H1 (cell line): ENCODE measurements around the gene HTR4. TPM values are rescaled to one million over a fixed set of nuclear protein-coding genes. Genes with fewer than 3 reads are reported as not detected.

ENCODE experiments used
- CTCF ChIA-PET: fragments of 300-600 bp; sonication (Branson Sonifier 250); formaldehyde crosslinking; loops from one replicate; lab custom pipeline; 2021; ENCODE audit not compliant: partially characterized antibody; lab: Charles Lee
- POLR2A ChIA-PET: fragments of 300-600 bp; sonication (Branson Sonifier 250); formaldehyde crosslinking; loops from one replicate; lab custom pipeline; 2021; ENCODE audit warnings: inconsistent platforms; ENCODE audit not compliant: partially characterized antibody; lab: Charles Lee
- DNase-seq, 2 experiments: peaks; one replicate each; pipeline versions ENCODE4 v3.0.0 to v3.0.0-alpha.2; 2010 to 2022; ENCODE audit warnings: low spot score in 2 of 2, low read depth in 1 of 2, mixed read lengths in 1 of 2
- FAIRE-seq: peaks from 2 replicates; lab custom pipeline; 2011; peaks lifted over from hg19 to GRCh38; lab: Jason Lieb, UNC
- H2AFZ ChIP-seq: 2 replicates; pipeline ENCODE4 v1.8.1; 2012; ENCODE audit warnings: low read length, inconsistent platforms
- H2AK5ac ChIP-seq: 2 replicates; pipeline ENCODE4 v1.6.1; 2013; ENCODE audit warnings: low read depth, low read length
- H2BK120ac ChIP-seq: replicated peaks from 2 replicates; pipeline ENCODE3; 2013; ENCODE audit warnings: low read depth, low read length, inconsistent platforms
- H2BK12ac ChIP-seq: 2 replicates; pipeline ENCODE4 v1.6.1; 2013; ENCODE audit warnings: low read depth, low read length
- H2BK15ac ChIP-seq: 2 replicates; pipeline ENCODE4 v1.6.1; 2013; ENCODE audit warnings: low read length
- H2BK20ac ChIP-seq: 2 replicates; pipeline ENCODE4 v1.6.1; 2013; ENCODE audit warnings: low read length
- H2BK5ac ChIP-seq: 2 replicates; pipeline ENCODE4 v1.6.1; 2013; ENCODE audit warnings: low read depth, low read length
- H3K14ac ChIP-seq: 2 replicates; pipeline ENCODE4 v1.6.1; 2013; ENCODE audit warnings: inconsistent platforms; ENCODE audit not compliant: insufficient read length
- H3K18ac ChIP-seq: 2 replicates; pipeline ENCODE4 v1.6.1; 2013; ENCODE audit warnings: low read length; ENCODE audit errors: extremely low read depth
- H3K23ac ChIP-seq: 2 replicates; pipeline ENCODE4 v1.6.1; 2013; ENCODE audit warnings: inconsistent platforms; ENCODE audit not compliant: insufficient read length
- H3K23me2 ChIP-seq: 2 replicates; pipeline ENCODE4 v1.6.1; 2013; ENCODE audit warnings: low read depth, low read length
- H3K27ac ChIP-seq: 2 replicates; pipeline ENCODE4 v1.6.1; 2011; ENCODE audit warnings: low read depth, low read length, inconsistent platforms
- H3K27me3 ChIP-seq, 4 experiments: replicated peaks in 1 of 4; 1 replicate in 1 of 4; 2 replicates in 3 of 4; pipeline versions ENCODE4 v1.6.1 to v1.8.1; 2011 to 2013; ENCODE audit warnings: low read length in 3 of 4, mild to moderate bottlenecking in 3 of 4, inconsistent platforms in 2 of 4, mixed read lengths in 2 of 4, moderate library complexity in 1 of 4; ENCODE audit not compliant: control insufficient read depth in 3 of 4, insufficient read depth in 3 of 4; ENCODE audit errors: extremely low read depth in 1 of 4
- H3K36me3 ChIP-seq, 4 experiments: 2 replicates each; pipeline versions ENCODE4 v1.6.1 to v1.8.1; 2011 to 2013; ENCODE audit warnings: mild to moderate bottlenecking in 4 of 4, low read length in 3 of 4, moderate library complexity in 2 of 4, control low read depth in 1 of 4, inconsistent platforms in 1 of 4; ENCODE audit not compliant: insufficient read depth in 4 of 4, control insufficient read depth in 2 of 4
- H3K4ac ChIP-seq: replicated peaks from 2 replicates; pipeline ENCODE3; 2013; ENCODE audit warnings: low read length, low read depth, mixed read lengths, inconsistent platforms; ENCODE audit not compliant: insufficient read length
- H3K4me1 ChIP-seq, 4 experiments: replicated peaks in 1 of 4; 1 replicate in 1 of 4; 2 replicates in 3 of 4; pipeline versions ENCODE4 v1.6.1 to v1.8.1; 2011 to 2013; ENCODE audit warnings: low read length in 3 of 4, inconsistent platforms in 2 of 4, mixed read lengths in 1 of 4; ENCODE audit not compliant: insufficient read depth in 4 of 4, control insufficient read depth in 3 of 4
- H3K4me2 ChIP-seq, 2 experiments: 2 replicates each; pipeline versions ENCODE4 v1.6.1 to v1.8.1; 2011 to 2013; ENCODE audit warnings: low read depth in 2 of 2, low read length in 2 of 2, control low read depth in 1 of 2, inconsistent platforms in 1 of 2, mild to moderate bottlenecking in 1 of 2; ENCODE audit not compliant: insufficient read depth in 1 of 2
- H3K4me3 ChIP-seq, 4 experiments: fragments of 200-600, 300-600 bp in 1 of 4; sonication (generic), shearing (Covaris generic), sonication (Bioruptor Twin) in 1 of 4; 2 replicates each; pipeline versions ENCODE4 v1.5.1 to v1.8.1; 2011 to 2016; ENCODE audit warnings: low read length in 4 of 4, low read depth in 3 of 4, control low read depth in 2 of 4, inconsistent platforms in 2 of 4, mild to moderate bottlenecking in 2 of 4, mixed read lengths in 1 of 4, moderate library complexity in 1 of 4; ENCODE audit not compliant: insufficient read depth in 2 of 4; ENCODE audit errors: extremely low read depth in 1 of 4
- H3K56ac ChIP-seq: replicated peaks from 2 replicates; pipeline ENCODE3; 2013; ENCODE audit warnings: low read depth, mild to moderate bottlenecking, mixed read lengths, low read length, inconsistent platforms; ENCODE audit not compliant: insufficient read length
- H3K79me1 ChIP-seq: 2 replicates; pipeline ENCODE4 v1.6.1; 2013; ENCODE audit warnings: low read depth, low read length, control low read depth
- H3K79me2 ChIP-seq, 2 experiments: 2 replicates each; pipeline versions ENCODE4 v1.6.1 to v1.8.1; 2012 to 2013; ENCODE audit warnings: low read length in 2 of 2, mild to moderate bottlenecking in 2 of 2, inconsistent platforms in 1 of 2; ENCODE audit not compliant: insufficient read depth in 2 of 2, control insufficient read depth in 1 of 2
- H3K9ac ChIP-seq, 4 experiments: replicated peaks in 1 of 4; 1 replicate in 1 of 4; 2 replicates in 3 of 4; pipeline versions ENCODE4 v1.6.1 to v1.8.1; 2011 to 2013; ENCODE audit warnings: low read depth in 3 of 4, low read length in 3 of 4, control low read depth in 2 of 4, mild to moderate bottlenecking in 2 of 4, moderate library complexity in 2 of 4, inconsistent platforms in 1 of 4; ENCODE audit errors: extremely low read depth in 1 of 4
- H3K9me3 ChIP-seq, 2 experiments: 2 replicates each; pipeline versions ENCODE4 v1.6.1 to v1.8.1; 2012 to 2013; ENCODE audit warnings: mild to moderate bottlenecking in 2 of 2, moderate library complexity in 2 of 2, control low read depth in 1 of 2, inconsistent platforms in 1 of 2, low read depth in 1 of 2, low read length in 1 of 2, mixed read lengths in 1 of 2; ENCODE audit not compliant: insufficient read depth in 2 of 2
- H4K20me1 ChIP-seq, 2 experiments: replicated peaks in 1 of 2; 2 replicates each; pipeline versions ENCODE3 to v1.8.1; 2011 to 2013; ENCODE audit warnings: inconsistent platforms in 2 of 2, low read length in 2 of 2, mild to moderate bottlenecking in 1 of 2; ENCODE audit not compliant: insufficient read depth in 2 of 2, control insufficient read depth in 1 of 2
- H4K5ac ChIP-seq: 2 replicates; pipeline ENCODE4 v1.6.1; 2013; ENCODE audit warnings: low read length, low read depth, mixed read lengths, inconsistent platforms; ENCODE audit not compliant: insufficient read length
- H4K8ac ChIP-seq: 2 replicates; pipeline ENCODE4 v1.8.0; 2013; ENCODE audit warnings: mild to moderate bottlenecking, moderate library complexity, low read length, inconsistent platforms; ENCODE audit not compliant: insufficient read depth; ENCODE audit errors: extremely low read depth
- H4K91ac ChIP-seq: replicated peaks from 2 replicates; pipeline ENCODE3; 2013; ENCODE audit warnings: low read length, mixed read lengths, inconsistent platforms; ENCODE audit not compliant: insufficient read length
- SIX5 ChIP-seq: IDR thresholded peaks from 2 replicates; pipeline ENCODE4 v1.6.1; 2011; ENCODE audit warnings: mild to moderate bottlenecking, low read depth, low read length
- WGBS, 2 experiments: shearing (Covaris generic) in 1 of 2; methylation state at CpG; one replicate each; pipeline versions ENCODE4 v1.1.6 to v1.1.7; 2013 to 2015; ENCODE audit warnings: low lambda C conversion rate in 2 of 2, mixed read lengths in 2 of 2, inconsistent platforms in 1 of 2, low coverage in 1 of 2, missing lambda C conversion rate in 1 of 2; ENCODE audit not compliant: insufficient replicate concordance in 2 of 2, insufficient coverage in 1 of 2, insufficient read length in 1 of 2; ENCODE audit errors: extremely low coverage in 1 of 2, missing lambda C conversion rate in 1 of 2; 5-methylcytosine and 5-hydroxymethylcytosine counted together
- polyA plus RNA-seq, 7 experiments: library from polyadenylated mRNA; depleted of rRNA in 3 of 7; stranded (reverse) in 5 of 7; unstranded in 2 of 7; fragments of >200 nt in 5 of 7; fragments of 200-250 nt in 2 of 7; gene quantifications; 1 replicate in 5 of 7; 2 replicates in 1 of 7; 4 replicates in 1 of 7; pipeline versions ENCODE4 v1.2.1 to v1.2.3, GENCODE V29; 2011 to 2013; ENCODE audit warnings: missing spikeins in 2 of 7, mixed read lengths in 2 of 7
- total RNA-seq: library from RNA; stranded (reverse); fragmentation: NEBNext Ultra II Directional; extraction: Animal tissue kit (Norgen Biotek cat#: 25700); gene quantifications from 2 replicates; pipeline ENCODE4 v1.2.1, GENCODE V29; 2021

Gene HTR4
- total and polyA plus RNA-seq, 2 of the 8 experiments (the other 6 are each of a cell fraction or from before 2014, with no cell fraction given) = not detected

- Histone ChIP-seq H2AK5ac (no peak overlapping the region), H3K23ac (no peak overlapping the region), H4K5ac (no peak overlapping the region), H2BK15ac (no peak overlapping the region), H3K4me3 (no peak overlapping the region), H2AFZ (no peak overlapping the region), H3K23me2 (no peaks in the 10 kb centered on the region), H3K9me3 (no peaks in the 10 kb centered on the region), H3K9ac (no peak overlapping the region), H4K20me1 (no peaks in the 10 kb centered on the region), H2BK12ac (no peak overlapping the region), H3K14ac (no peak overlapping the region), H3K4me1 (no peaks in the 10 kb centered on the region), H3K27me3 (no peaks in the 10 kb centered on the region), H2BK5ac (no peak overlapping the region), H3K27ac (no peak overlapping the region), H3K4ac (no peak overlapping the region), H3K79me2 (no peaks in the 10 kb centered on the region), H2BK20ac (no peak overlapping the region), H3K4me2 (no peak overlapping the region), H4K8ac (no peak overlapping the region), H3K36me3 (no peaks in the 10 kb centered on the region), H3K18ac (no peak overlapping the region), H3K79me1 (no peaks in the 10 kb centered on the region), H2BK120ac (no peak overlapping the region), H4K91ac (no peak overlapping the region), H3K56ac (no peak overlapping the region)
- FAIRE-seq (no peak), DNase-seq (no peak)
- no peak for TF ChIP-seq SIX5
- WGBS, 2 experiments = 83% methylated on average over 3 of the region's 3 CpGs; no CpG with 5 or more reads in 1 of the 2 experiments
- ChIA-PET CTCF (interaction anchor here (0.7 to 1.7 kb wide), 5 partner anchors 21 to 255 kb away, joined by 3 to 6 read pairs (median 3); no protein-coding TSS in a partner anchor), POLR2A (no interaction called here)
Measured at GRCh38 chr5:148476302-148476701, 178.0 kb downstream of the HTR4 start.
